Hematopoietic multipotent progenitor cell treated with erythropoietin and hydrocortisone succinate and interleukin-3 and kit ligand, for 6 days (in vitro differentiated cells): Measurements from ENCODE around the gene ZDHHC14.
"Not testable (repeated sequence)": the region's sequence is repeated elsewhere in the genome, so short reads cannot be mapped to it uniquely, and the experiment has no call there.

ENCODE experiments used
- DNase-seq: peaks from one replicate; pipeline ENCODE4 v3.0.0-alpha.2; 2015

The ZDHHC14 gene

GRCh38 chr6:157584036-157584435 lies 203.0 kb downstream of the ZDHHC14 start:
- DNase-seq = no peak

DNA sequence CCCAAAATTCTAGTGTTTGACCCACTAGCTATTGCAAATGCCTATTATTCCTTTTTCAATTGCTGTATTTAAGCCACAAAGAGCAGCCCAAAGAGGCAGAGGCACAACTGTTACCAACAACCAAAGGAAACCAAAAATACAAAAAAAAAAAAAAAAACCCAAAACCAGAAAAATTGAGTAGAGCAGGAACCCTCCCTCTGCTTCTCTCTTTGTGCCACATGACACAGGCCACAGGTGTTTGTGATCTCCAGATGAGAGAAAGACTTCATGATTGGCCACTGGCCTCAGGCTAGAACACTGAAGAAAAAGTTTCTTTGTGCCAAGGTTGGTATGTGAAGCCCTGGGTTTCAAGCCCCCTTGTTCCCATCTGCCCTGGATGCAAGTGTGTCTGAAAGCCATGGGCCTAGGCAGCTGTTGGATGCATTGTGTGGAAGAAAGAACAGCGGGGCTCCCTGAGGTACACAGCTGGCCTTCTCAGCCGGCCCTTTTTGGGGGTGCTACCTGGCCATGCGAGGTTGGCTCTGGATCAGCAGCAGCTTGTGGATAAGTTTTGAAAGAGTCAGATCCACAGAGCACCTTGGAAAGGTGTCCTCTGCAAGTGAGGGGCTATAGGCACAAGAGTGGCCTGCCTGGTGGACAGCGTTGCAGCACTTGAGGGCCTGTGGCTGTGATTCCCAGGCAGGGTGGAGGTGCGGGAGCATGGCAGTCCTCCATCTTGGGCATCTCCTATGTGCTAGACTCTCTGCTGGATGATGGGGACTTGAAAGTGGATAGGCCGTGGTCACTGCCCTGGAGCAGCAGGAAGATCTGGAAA lies 204.5 kb downstream of the ZDHHC14 start:
- no peak for DNase-seq

- no peak for DNase-seq
These were observed 205.1 kb downstream of the ZDHHC14 start for GRCh38 chr6:157586088-157586414.

GRCh38 chr6:157586476-157587126 lies 205.6 kb downstream of the ZDHHC14 start:
- no peak for DNase-seq

DNA sequence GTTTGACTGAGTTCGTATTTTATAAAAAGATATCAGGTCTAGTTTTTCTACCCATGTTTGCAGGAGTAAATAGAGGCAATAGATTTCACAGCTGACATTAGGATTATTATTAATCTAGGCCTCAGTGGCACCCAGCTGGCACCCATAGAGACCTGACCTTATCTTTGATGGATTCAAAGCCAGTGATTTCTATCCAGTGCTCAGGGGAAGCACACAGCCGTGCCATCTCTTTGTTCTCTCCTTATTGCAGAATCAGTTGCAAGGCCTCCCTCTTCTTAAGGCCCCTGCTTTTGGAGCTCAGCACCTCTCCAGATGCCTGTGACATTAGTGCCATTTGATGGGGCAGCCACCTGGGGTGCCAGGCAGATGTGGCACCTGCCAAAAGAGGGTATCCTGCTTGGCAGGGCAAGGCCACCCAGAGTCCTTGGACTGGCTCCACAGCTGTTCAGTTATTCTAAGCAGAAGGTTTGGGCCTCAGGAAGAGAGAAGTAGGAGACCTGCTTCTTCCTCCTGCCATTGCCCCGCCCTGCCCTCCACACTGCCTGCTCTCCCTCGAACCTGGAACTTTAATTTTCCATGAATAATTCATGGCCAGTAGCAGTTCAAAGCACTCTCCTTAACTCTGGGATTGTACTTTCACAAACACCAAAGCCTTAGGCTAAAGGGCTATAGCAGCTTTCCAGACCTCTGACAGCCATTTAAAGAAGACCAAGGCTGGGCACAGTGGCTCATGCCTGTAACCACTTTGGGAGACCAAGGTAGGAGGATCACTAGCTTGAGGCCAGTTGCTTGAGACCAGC lies 206.3 kb downstream of the ZDHHC14 start:
- DNase-seq = no peak

GRCh38 chr6:157590654-157591053 lies 209.7 kb downstream of the ZDHHC14 start:
- DNase-seq = not testable (repeated sequence)

- peak; percentile 14 for DNase-seq
These were observed 211.6 kb downstream of the ZDHHC14 start for GRCh38 chr6:157592541-157592940.

DNA sequence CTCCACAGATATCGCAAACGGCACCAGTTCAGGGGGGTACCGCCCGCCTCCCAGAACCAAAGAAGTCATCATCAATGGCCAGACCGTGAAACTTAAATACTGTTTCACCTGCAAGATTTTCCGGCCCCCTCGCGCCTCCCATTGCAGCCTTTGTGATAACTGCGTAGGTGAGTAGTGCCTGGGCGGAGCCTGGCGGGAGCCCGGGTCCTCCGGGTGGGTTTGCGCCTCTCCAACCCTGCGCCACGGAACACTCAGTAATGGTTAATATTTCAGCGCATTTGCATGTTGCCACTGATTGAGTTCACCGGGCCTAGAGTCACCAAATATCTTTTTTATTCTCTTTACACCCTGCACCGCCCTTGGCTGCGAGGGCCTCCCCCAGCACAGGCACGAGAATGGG lies 212.0 kb downstream of the ZDHHC14 start:
- no peak for DNase-seq

- DNase-seq = no peak
These were observed 212.6 kb downstream of the ZDHHC14 start for GRCh38 chr6:157593596-157593995.

GRCh38 chr6:157594292-157594691 lies 213.3 kb downstream of the ZDHHC14 start:
- DNase-seq = no peak

DNA sequence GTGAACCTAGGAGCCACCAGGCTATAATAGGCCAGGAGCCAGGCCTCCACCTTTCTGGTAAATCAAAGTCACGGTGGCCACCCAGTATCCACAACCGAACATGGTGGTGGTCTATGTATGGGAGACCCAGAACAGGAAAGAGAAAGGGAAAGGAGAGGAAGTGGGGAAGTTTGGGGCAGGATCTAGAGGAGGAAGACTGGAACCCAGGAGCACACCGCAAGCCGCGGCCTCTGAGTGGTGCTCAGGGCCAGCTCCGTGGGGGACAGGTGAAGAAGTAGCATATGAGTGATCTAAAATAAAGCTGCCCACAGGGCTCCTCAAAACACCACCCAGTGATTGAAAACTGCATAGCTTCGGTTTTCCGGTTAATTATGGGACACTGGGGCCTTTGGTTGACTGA lies 214.8 kb downstream of the ZDHHC14 start:
- no peak for DNase-seq

GRCh38 chr6:157596461-157596860 lies 215.5 kb downstream of the ZDHHC14 start:
- no peak for DNase-seq

GRCh38 chr6:157596886-157597285 lies 215.9 kb downstream of the ZDHHC14 start:
- DNase-seq = no peak

DNA sequence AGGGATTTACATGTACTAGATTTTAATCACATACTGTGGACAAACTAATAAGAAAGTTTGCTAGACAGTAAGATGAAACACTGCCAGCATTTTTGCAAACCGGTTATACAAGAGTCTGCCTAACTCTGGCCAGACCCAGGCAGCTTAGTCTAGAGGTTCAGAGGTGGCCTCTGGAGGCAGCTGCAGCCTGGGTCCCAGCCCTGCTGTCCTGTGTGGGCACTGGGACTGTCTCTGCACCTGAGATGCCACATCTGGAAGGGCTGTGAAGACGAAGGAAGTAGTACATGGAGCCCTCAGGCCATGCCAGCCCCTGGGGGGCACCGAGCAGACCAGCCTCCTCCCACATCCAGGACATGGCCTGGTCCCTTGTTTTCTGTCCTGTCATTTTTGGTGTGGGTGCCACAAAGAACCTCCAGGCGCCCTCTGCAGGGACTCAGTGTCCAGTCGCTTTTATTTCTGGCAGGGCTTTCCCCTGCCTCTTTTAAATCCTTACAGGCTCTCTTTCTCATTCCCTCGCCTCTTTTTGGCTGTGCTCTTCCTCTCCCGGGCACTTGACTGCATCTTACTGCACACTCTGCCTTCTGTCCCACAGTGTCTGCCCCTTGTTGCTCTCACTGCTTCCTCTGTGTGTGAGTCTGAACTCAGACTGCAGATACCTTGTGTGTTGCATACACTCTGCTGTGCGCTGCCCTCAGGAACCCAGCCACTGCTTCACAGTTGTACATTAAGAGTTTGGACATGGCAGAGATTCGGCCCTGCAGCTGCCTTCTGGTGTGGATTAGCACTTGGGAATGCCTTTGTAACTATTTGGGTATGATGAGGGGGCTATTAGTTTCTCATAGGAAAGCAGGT lies 216.7 kb downstream of the ZDHHC14 start:
- DNase-seq = peak; percentile 75

GRCh38 chr6:157599191-157599590 lies 218.2 kb downstream of the ZDHHC14 start:
- DNase-seq = no peak

DNA sequence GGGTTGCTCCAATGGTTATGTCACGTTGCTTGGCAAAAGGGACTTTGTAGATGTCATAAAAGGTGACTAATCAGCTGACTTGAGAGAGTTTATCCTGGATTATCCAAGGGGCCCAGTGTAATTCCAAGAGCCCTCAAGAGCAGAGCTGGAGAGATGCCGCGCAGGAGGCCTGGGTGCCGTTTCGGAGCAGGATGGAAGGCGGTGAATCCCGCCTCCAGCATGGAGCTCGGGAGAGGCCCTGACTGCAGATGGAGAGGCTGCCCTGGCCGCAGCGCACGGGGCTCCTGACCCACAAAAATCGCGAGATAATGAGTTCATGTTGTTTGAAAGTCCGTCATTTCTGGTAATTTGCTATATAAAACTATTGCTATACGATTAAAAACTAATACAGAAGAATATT lies 219.8 kb downstream of the ZDHHC14 start:
- DNase-seq = no peak

DNA sequence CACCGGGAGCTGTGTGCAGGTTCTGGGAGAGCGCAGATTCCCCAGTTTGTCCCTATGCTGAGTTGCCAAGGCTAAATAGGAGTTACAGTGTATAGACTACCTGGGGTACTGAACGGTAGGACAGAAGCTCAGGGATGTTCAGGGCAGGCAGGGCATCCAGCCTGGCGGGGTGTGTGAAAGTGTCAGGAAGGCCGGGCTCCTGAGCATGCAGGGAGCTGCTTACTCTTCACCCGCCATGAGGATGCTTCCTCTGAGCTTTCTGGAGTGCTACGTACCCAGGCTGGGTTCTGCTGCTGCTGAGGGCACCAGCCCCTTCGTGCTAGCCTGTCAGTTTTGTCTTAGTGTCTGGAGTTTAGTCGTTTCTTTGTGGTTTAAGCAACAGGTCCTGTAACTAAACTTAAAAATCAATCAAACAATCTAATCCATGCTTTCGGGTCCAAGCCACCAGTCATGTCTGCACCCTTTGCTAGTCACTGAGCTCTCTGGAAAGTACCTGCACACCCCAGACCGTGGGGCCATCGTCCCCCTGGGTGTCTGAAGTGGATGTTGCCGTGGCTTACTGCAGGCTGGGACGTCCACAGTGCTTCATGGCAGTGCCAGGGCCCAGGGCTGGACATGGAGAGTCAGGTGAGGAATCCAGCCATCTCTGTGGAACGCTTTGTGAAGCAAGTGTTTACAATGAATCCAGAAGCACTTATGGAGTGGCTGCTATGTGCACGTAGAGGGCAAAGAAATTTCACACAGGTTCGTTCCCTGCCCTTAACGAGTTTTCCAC lies 221.7 kb downstream of the ZDHHC14 start:
- no peak for DNase-seq

GRCh38 chr6:157603314-157603940 lies 222.4 kb downstream of the ZDHHC14 start:
- no peak for DNase-seq

- no peak for DNase-seq
These were observed 223.0 kb downstream of the ZDHHC14 start for GRCh38 chr6:157603971-157604370.

DNA sequence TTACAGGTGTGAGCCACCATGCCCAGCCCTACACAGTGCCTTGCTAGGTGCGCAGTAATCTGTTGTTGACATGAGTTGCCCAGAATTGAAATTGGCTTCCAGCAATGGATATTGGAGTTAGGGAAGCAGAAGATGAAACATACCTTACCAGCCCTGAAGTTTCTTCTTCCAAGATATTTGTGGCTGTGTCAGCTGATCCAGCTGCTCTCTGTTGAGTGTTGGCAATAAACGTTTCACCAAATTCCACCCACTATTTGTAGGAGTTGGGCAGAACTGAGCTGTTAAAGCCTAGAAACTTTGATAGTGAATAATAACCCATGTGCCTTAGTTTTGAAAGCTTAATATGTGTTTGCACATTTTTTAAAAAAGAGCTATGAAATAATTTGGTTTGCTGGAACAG lies 223.8 kb downstream of the ZDHHC14 start:
- DNase-seq = no peak

DNA sequence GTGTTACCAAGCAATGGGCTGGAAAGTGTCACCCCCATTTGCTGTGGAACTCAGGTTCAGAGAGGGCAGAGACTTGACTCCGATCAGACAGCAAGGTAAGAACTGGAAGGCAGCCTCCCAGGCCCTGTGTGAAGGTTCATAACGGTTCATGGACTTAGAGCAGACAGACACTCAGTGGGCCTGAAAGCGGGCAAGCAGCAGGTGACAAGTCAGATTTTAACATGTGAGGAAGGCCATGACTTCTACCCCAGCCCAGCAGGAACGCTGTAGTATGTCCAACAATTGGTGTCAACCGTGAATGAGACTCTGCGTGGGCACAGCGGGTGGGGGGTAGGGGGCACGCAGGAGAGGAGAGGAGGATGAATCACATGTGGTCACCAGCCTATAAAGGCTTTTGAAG lies 224.5 kb downstream of the ZDHHC14 start:
- DNase-seq = no peak

DNA sequence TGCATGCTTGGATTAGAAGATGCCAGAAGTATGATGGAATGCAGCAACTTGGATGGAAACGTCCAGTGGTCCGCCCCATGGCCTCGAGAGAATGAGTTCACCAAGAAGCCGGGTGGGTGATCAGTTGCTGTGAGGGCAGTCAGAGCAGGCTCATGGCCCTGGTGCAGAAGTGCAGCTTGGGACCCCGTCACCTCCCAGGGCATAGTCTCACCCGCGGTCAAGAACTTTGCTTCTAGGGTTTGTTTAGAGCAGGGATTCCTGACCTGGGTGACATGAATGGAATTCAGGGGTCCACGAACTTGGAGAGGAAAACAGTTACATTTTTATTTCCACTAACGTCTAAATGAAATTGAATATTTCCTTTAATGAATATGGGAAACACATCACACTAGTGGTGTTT lies 225.5 kb downstream of the ZDHHC14 start:
- no peak for DNase-seq
